GM19035 (cell line): ENCODE results near the gene RABL3.
"Not testable (repeated sequence)": the region's sequence is repeated elsewhere in the genome, so short reads cannot be mapped to it uniquely, and the experiment has no call there.

Experiments
- ATAC-seq: cut with Tn5 transposase; IDR thresholded peaks from one replicate; pipeline ENCODE4 v1.9.1; 2021; ENCODE audit not compliant: unreplicated experiment

Gene RABL3

GRCh38 chr3:120683671-120684301 lies 58.5 kb downstream of the RABL3 start:
- ATAC-seq = no peak

- ATAC-seq = no peak
Observed at GRCh38 chr3:120683213-120683612, 59.1 kb downstream of the RABL3 start.

DNA sequence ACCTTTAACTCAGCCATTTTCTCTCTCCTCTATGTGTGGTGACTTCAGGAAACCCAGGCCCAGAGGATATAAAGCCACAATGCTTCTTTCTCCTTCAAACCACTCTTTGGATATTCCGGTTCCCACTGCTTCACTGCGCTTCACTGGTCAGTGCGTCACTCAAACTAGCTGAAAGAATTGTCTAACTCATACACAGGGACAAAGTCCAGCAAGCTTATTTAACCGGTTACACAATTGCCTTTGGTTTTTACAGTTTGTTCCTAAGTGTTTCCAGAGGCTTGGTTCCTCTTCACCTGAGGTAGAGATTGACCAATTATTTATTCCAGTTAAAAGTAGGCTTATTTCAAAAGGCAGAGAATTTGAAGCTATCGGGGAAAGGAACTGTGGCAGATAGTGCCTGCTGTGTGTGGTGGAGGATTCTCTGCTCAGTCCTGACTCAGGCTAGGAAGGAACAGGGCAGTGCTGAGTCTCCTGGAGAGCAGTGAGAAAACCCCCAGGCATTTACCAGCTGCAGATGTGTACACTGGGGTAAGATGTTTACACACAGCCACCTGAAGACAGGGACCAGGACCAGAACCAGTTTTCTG lies 60.1 kb downstream of the RABL3 start, which contains the start of gene HGD:
HGD (minus strand) TSS at position 145 of the 587 bp plus-strand sequence; CDS start at position 17, 128 bp downstream.
- no peak for ATAC-seq

DNA sequence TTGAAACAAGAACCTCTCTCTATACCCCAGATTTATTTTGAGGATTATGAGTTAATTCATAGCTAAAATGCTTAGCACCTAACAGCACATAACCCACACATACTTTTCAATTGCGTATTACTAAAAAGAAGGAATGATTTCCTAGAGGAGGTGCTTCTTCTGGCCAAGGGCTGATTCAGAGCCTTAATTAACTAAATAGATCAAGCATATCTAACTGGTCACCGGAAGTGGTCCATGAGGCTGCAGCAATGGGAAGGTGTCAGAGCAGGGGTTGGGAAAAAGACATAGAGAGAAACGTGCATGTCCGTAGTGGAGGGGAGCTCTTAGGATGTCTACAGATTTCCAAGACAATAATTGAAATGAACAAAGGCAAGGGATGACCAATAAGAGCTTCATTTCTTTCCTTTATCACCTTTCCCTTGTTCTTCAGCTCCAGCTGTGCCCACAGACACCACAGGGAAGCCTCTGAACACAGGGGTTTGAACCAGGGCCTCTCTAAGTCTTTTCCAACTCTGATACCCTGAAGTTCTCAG lies 60.7 kb downstream of the RABL3 start:
- no peak for ATAC-seq

GRCh38 chr3:120681018-120681417 lies 61.3 kb downstream of the RABL3 start:
- ATAC-seq = no peak

GRCh38 chr3:120680193-120680894 lies 62.0 kb downstream of the RABL3 start:
- no peak for ATAC-seq

DNA sequence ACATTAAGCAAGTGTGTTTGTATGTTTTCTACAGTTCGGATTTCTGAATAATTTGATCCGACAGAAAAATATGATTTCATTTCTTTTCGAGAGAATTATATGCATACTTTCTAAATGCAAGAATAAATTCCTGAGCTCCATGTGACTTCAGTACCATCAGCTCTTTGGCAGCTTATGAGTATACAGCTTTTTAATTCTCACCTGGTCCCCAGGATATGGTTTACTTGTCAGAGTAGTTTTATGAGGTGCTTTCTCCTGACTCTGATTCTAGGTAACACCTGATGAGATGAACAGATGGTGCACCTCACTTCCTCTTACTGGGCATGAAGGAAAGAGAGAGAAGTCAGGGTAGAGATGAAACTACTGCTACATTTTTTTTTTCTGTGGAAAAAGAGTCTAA lies 63.3 kb downstream of the RABL3 start:
- ATAC-seq = no peak

GRCh38 chr3:120678331-120678947 lies 63.9 kb downstream of the RABL3 start:
- ATAC-seq = peak; percentile 61

GRCh38 chr3:120677193-120677592 lies 65.1 kb downstream of the RABL3 start:
- ATAC-seq = not testable (repeated sequence)

DNA sequence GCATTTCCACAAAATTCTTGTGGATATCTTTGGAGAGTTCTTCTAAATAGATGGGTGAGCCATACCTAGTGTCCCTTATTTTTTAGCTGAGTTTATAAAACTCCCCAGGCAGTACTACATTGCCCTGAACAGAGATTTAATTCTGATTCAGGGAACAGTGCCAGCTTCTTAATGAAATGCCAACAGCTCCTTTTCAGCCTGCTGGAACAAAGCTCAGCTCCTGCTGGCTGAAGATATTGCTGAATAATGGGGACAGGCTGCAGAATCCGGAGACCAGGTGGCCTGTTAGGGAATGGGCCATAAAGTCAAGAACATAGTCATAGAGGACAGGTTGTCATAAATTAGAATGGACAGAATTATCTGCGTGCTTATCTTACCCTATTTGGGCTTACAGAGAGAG lies 69.2 kb downstream of the RABL3 start:
- no peak for ATAC-seq

DNA sequence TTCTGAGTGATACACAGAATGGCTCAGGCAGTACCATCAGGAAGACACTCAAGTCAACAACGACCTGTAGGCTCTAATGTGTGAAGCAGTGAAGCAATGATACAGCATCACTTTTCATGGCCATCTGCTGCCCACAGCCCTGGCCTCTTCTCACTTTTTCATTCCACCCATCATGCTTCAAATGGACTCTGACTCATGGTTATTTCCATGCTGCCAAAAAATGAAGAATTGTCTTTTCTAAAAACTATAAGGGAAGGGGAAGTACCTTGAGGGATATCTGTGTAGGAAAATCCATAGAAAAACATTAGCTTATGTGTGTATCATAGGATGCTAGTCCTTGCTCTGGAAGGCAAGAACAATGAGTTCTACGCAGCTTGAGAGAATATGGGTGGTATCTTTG lies 71.7 kb downstream of the RABL3 start:
- ATAC-seq = no peak

- no peak for ATAC-seq
Observed at GRCh38 chr3:120664926-120665325, 77.4 kb downstream of the RABL3 start.

- ATAC-seq = no peak
Observed at GRCh38 chr3:120661945-120662344, 80.4 kb downstream of the RABL3 start.

GRCh38 chr3:120661106-120661905 lies 81.0 kb downstream of the RABL3 start:
- no peak for ATAC-seq

- ATAC-seq = no peak
Observed at GRCh38 chr3:120659834-120660233, 82.5 kb downstream of the RABL3 start.

DNA sequence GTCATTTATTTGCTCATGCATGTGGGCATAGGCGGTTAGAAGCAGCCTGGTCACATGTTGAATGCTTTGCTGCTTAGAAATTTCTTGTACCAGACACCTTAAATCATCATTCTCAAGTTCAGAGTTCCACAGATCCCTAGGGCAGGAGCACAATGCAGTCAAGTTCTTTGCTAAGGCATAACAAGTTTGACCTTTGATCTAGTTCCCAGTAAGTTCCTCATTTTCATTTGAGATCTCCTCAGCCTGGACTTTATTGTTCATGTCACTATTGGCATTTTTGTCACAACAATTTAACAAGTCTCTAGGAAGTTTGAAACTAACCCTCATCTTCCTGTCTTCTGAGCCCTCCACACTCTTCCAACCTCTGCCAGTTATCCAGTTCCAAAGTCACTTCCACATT lies 83.0 kb downstream of the RABL3 start:
- ATAC-seq = no peak

DNA sequence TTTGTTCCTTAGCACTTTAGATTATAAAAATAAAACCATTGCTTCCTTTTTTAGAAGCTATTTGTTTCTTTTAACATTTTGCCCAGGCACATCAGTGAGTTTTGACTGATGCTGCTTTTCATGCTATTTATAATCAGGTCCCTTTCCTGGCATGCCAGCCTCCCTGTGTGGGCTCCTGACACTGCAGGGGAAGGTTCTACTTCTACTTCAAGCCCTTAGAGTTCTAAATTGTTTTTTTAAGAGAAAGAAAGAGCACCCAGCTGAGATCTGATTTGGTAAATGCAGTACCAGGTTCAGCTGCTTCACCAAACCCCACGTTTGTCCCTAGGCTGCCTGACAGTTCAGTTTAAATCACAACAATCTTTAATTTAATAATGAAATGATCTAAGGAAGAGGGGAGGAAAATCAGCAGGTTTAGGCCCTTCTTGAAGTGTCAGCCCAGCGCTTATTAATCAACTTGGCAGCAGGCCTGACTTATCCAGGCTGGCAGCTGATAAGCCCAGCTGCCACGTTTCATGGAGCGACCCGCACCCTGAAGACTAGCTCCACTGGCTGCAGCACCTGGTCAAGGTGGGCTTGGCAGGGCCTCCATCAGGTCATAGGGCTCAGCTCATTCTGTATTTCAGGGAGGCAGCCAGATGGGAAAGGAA lies 89.3 kb downstream of the RABL3 start:
- no peak for ATAC-seq

GRCh38 chr3:120652281-120652680 lies 90.0 kb downstream of the RABL3 start:
- ATAC-seq = no peak

DNA sequence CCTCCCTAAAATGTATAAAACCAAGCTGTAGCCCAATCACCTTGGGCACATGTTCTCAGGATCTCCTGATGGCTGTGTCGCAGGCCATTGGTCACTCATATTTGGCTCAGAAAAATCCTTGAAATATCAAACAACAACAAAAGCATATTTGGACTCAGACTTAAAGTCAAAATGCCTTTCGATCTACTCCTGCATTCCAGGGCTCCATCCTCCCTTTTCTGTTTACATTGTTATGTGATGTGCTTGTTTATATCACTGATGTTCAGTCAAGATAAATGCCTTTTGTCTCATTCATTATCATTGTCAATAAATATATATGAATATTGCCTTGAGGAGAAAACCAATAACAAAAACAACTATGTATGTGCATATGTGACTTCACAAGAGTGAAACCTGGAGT lies 92.0 kb downstream of the RABL3 start:
- ATAC-seq = no peak

DNA sequence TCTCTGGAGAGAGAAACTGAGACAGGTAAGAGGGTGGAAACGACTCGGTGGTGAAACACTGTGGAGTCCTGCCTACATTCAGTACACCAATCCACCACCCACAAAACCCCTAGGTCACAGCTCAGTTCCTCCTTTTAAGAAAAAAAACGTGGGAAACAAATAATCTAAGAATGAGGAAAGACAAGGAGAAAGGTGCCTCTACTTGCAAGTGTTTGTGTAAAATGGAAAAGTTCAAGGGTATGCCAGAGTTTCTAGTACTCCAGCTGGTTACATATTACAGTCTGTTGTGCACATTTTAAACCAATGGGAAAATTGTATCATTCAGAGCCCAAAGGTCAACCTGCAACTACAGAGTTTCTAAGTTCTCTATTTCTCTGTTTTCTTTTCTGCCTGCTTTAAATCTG lies 92.5 kb downstream of the RABL3 start:
- ATAC-seq = no peak
